IMR-90 (cell line): Measurements from ENCODE around the gene CDC14A. TPM values are rescaled to one million over a fixed set of nuclear protein-coding genes. Genes with fewer than 3 reads are reported as not detected.

ENCODE experiments used
- ATAC-seq: fragments of 200-7000 bp; cut with Tn5 transposase; 2 replicates; pipeline ENCODE4 v1.9.1; 2020; ENCODE audit warnings: low read depth, mild to moderate bottlenecking, moderate library complexity
- BruUV-seq: library from RNA; stranded (reverse); fragments of 400-500 nt; replicated peaks from 2 replicates; lab custom pipeline; 2021; lab: Mats Ljungman, UMichigan
- CTCF ChIA-PET: fragments of 300-600 bp; formaldehyde crosslinking; extraction: SDS; loops from one replicate; lab custom pipeline; 2021; ENCODE audit warnings: antibody characterized with exemption; lab: Yijun Ruan, JAX
- POLR2A ChIA-PET: fragments of 300-600 bp; sonication (Branson Sonifier 250); formaldehyde crosslinking; loops from one replicate; lab custom pipeline; 2022; ENCODE audit warnings: antibody characterized with exemption; ENCODE audit not compliant: unreplicated experiment; lab: Charles Lee
- DNase-seq: peaks from one replicate; pipeline ENCODE4 v3.0.0; 2013
- H2AFZ ChIP-seq: replicated peaks from 2 replicates; pipeline ENCODE3; 2013; ENCODE audit warnings: low read length, mild to moderate bottlenecking; ENCODE audit not compliant: poor library complexity
- H2AK5ac ChIP-seq: 2 replicates; pipeline ENCODE4 v1.6.1; 2013; ENCODE audit warnings: low read depth, low read length, inconsistent platforms
- H2AK9ac ChIP-seq: replicated peaks from 2 replicates; pipeline ENCODE3; 2013; ENCODE audit warnings: mild to moderate bottlenecking, low read depth, low read length, moderate library complexity; ENCODE audit not compliant: poor library complexity
- H2BK120ac ChIP-seq: 2 replicates; pipeline ENCODE4 v1.6.1; 2013; ENCODE audit warnings: low read depth, low read length, inconsistent platforms
- H2BK15ac ChIP-seq: 3 replicates; pipeline ENCODE4 v1.6.1; 2013; ENCODE audit warnings: low read depth, low read length, inconsistent platforms
- H2BK20ac ChIP-seq: 2 replicates; pipeline ENCODE4 v1.6.1; 2013; ENCODE audit warnings: low read depth, mild to moderate bottlenecking, inconsistent platforms, low read length, moderate library complexity
- H2BK5ac ChIP-seq: 2 replicates; pipeline ENCODE4 v1.6.1; 2013; ENCODE audit warnings: mild to moderate bottlenecking, low read depth, low read length, inconsistent platforms; ENCODE audit not compliant: poor library complexity, severe bottlenecking
- H3K14ac ChIP-seq: replicated peaks from 2 replicates; pipeline ENCODE4 v1.6.1; 2013; ENCODE audit warnings: low read depth, low read length, inconsistent platforms
- H3K18ac ChIP-seq: 2 replicates; pipeline ENCODE4 v1.6.1; 2013; ENCODE audit warnings: low read depth, low read length, control low read depth
- H3K23ac ChIP-seq: 2 replicates; pipeline ENCODE4 v1.6.1; 2013; ENCODE audit warnings: low read depth, low read length, inconsistent platforms
- H3K27ac ChIP-seq: 2 replicates; pipeline ENCODE4 v1.5.1; 2013; ENCODE audit warnings: mild to moderate bottlenecking, control low read depth, low read length; ENCODE audit not compliant: insufficient read depth
- H3K27me3 ChIP-seq: 2 replicates; pipeline ENCODE4 v1.6.1; 2013; ENCODE audit warnings: low read length; ENCODE audit not compliant: control insufficient read depth, insufficient read depth
- H3K36me3 ChIP-seq: 2 replicates; pipeline ENCODE4 v1.6.1; 2013; ENCODE audit warnings: low read length, mixed read lengths; ENCODE audit not compliant: control insufficient read depth, insufficient read depth
- H3K4ac ChIP-seq: 2 replicates; pipeline ENCODE4 v1.6.1; 2013; ENCODE audit warnings: low read depth, low read length, inconsistent platforms
- H3K4me1 ChIP-seq: 2 replicates; pipeline ENCODE4 v1.6.1; 2013; ENCODE audit warnings: low read length, mixed read lengths; ENCODE audit not compliant: control insufficient read depth, insufficient read depth
- H3K4me2 ChIP-seq: 2 replicates; pipeline ENCODE4 v1.6.1; 2013; ENCODE audit warnings: low read depth, mild to moderate bottlenecking, control low read depth, low read length, moderate library complexity
- H3K4me3 ChIP-seq: 2 replicates; pipeline ENCODE4 v1.5.1; 2013; ENCODE audit warnings: low read depth, mild to moderate bottlenecking, control low read depth, low read length, moderate library complexity; ENCODE audit not compliant: insufficient read depth
- H3K56ac ChIP-seq: 2 replicates; pipeline ENCODE4 v1.6.1; 2013; ENCODE audit warnings: low read length, inconsistent platforms; ENCODE audit not compliant: insufficient read depth; ENCODE audit errors: extremely low read depth
- H3K79me1 ChIP-seq, 2 experiments: 2 replicates each; pipeline ENCODE4 v1.6.1; 2013; ENCODE audit warnings: low read length in 2 of 2, inconsistent platforms in 1 of 2, low read depth in 1 of 2
- H3K9ac ChIP-seq: 2 replicates; pipeline ENCODE4 v1.6.1; 2013; ENCODE audit warnings: low read depth, low read length, control low read depth
- H3K9me1 ChIP-seq: 2 replicates; pipeline ENCODE4 v1.6.1; 2013; ENCODE audit warnings: low read length, inconsistent platforms; ENCODE audit not compliant: insufficient read depth
- H3K9me3 ChIP-seq: 2 replicates; pipeline ENCODE4 v1.6.1; 2013; ENCODE audit warnings: low read length; ENCODE audit not compliant: control insufficient read depth, insufficient read depth
- H4K20me1 ChIP-seq: 2 replicates; pipeline ENCODE4 v1.6.1; 2013; ENCODE audit warnings: low read length, inconsistent platforms; ENCODE audit not compliant: insufficient read depth
- H4K5ac ChIP-seq: 2 replicates; pipeline ENCODE4 v1.6.1; 2013; ENCODE audit warnings: mild to moderate bottlenecking, low read depth, low read length, control low read depth
- H4K8ac ChIP-seq, 2 experiments: 2 replicates each; pipeline ENCODE4 v1.6.1; 2013; ENCODE audit warnings: low read depth in 2 of 2, low read length in 2 of 2, control low read depth in 1 of 2, inconsistent platforms in 1 of 2
- H4K91ac ChIP-seq: 2 replicates; pipeline ENCODE4 v1.6.1; 2013; ENCODE audit warnings: low read depth, low read length, inconsistent platforms; ENCODE audit not compliant: insufficient read depth
- CHD1 ChIP-seq: IDR thresholded peaks from 2 replicates; pipeline ENCODE4 v1.6.1; 2012; ENCODE audit warnings: low read depth, low read length, improper control_type of control experiment
- FOS ChIP-seq: fragments of 150-350 bp; IDR thresholded peaks from 2 replicates; pipeline ENCODE4 v1.6.1; 2016; ENCODE audit warnings: low read depth, low read length
- RCOR1 ChIP-seq: IDR thresholded peaks from 2 replicates; pipeline ENCODE4 v1.6.1; 2012; ENCODE audit warnings: mild to moderate bottlenecking, low read length, improper control_type of control experiment; ENCODE audit not compliant: insufficient replicate concordance
- WGBS, 2 experiments: methylation state at CpG; one replicate each; pipeline versions ENCODE4 v1.1.5 to v1.1.7; 2013; ENCODE audit warnings: missing lambda C conversion rate in 2 of 2; ENCODE audit not compliant: insufficient read length in 1 of 2; ENCODE audit errors: extremely low coverage in 2 of 2; 5-methylcytosine and 5-hydroxymethylcytosine counted together
- dilution Hi-C: fragments of 300-500 bp; cut with HindIII; formaldehyde crosslinking; loops from one replicate; pipeline ENCODE4 v1.14.3; 2018; ENCODE audit warnings: low sequenced_read_pairs; ENCODE audit not compliant: unreplicated experiment
- in situ Hi-C: fragments of 300-500 bp; cut with MboI; formaldehyde crosslinking; loops from 3 replicates; pipeline ENCODE4 v1.14.3; 2019; ENCODE audit warnings: low sequenced_read_pairs, inconsistent platforms, mixed read lengths
- intact Hi-C: fragments of 100-400 bp; cut with micrococcal nuclease; formaldehyde crosslinking; loops from 2 replicates; pipeline ENCODE4 v1.10.0; 2022
- polyA plus RNA-seq, 3 experiments: library from polyadenylated mRNA; depleted of rRNA; stranded (reverse); fragments of >200 nt; gene quantifications; 2 replicates each; pipeline ENCODE4 v1.2.3, GENCODE V29; 2012; ENCODE audit warnings: low replicate concordance in 1 of 3
- total RNA-seq: library from RNA; depleted of rRNA; stranded (reverse); fragments of >200 nt; gene quantifications from 2 replicates; pipeline ENCODE4 v1.2.3, GENCODE V29; 2012

The CDC14A gene
- total and polyA plus RNA-seq, 2 of the 4 experiments (the other 2 are of a cell fraction), result 1.7 to 3.0 TPM

GRCh38 chr1:100517515-100517914 lies 165.2 kb downstream of the CDC14A start:
- no peak overlapping the region for H3K14ac ChIP-seq
- no peak overlapping the region for H2BK15ac ChIP-seq
- H2AK9ac ChIP-seq, result no peak overlapping the region
- H3K9me1 ChIP-seq, result peaks cover 3% of the 10 kb centered on the region
- no peak overlapping the region for H3K56ac ChIP-seq
- WGBS, 2 experiments, result no CpG with 5 or more reads among the region's 1 CpG
- no peaks in the 10 kb centered on the region for H3K36me3 ChIP-seq
- no peak overlapping the region for H3K9ac ChIP-seq
- CTCF ChIA-PET, result no interaction called here
- H3K79me1 ChIP-seq, result peaks cover 0 to 3% of the 10 kb centered on the region in 2 experiments; a peak in 1 of 4 replicates
- no peak for TF ChIP-seq CHD1
- no peak for TF ChIP-seq FOS
- TF ChIP-seq RCOR1, result no peak
- intact Hi-C loops (no loop called here), in situ Hi-C loops (no loop called here), dilution Hi-C loops (no loop called here)
- H4K5ac ChIP-seq, result no peak overlapping the region
- H4K91ac ChIP-seq, result no peak overlapping the region
- ATAC-seq, result peak; percentile 91
- H2BK5ac ChIP-seq, result peak overlapping the region; percentile 68
- no peak overlapping the region for H2AFZ ChIP-seq
- H3K18ac ChIP-seq, result no peak overlapping the region
- POLR2A ChIA-PET, result no interaction called here
- H3K4ac ChIP-seq, result no peak overlapping the region
- no peak overlapping the region for H4K8ac ChIP-seq
- 0 out of 2 replicates have a peak overlapping the region, but pooled peaks have one; percentile 12 for H3K4me2 ChIP-seq
- H3K27me3 ChIP-seq, result no peaks in the 10 kb centered on the region
- peaks cover 9% of the 10 kb centered on the region for H3K4me1 ChIP-seq
- no peak overlapping the region for H2AK5ac ChIP-seq
- H3K4me3 ChIP-seq, result no peak overlapping the region
- no peak overlapping the region for H2BK20ac ChIP-seq
- DNase-seq, result peak; percentile 63
- H2BK120ac ChIP-seq, result no peak overlapping the region
- H3K27ac ChIP-seq, result no peak overlapping the region
- H4K20me1 ChIP-seq, result no peaks in the 10 kb centered on the region
- BruUV-seq, result no TSS peak
- H3K23ac ChIP-seq, result no peak overlapping the region
- H3K9me3 ChIP-seq, result no peaks in the 10 kb centered on the region
